Measurements from ENCODE around the gene FOXJ2.

DNA sequence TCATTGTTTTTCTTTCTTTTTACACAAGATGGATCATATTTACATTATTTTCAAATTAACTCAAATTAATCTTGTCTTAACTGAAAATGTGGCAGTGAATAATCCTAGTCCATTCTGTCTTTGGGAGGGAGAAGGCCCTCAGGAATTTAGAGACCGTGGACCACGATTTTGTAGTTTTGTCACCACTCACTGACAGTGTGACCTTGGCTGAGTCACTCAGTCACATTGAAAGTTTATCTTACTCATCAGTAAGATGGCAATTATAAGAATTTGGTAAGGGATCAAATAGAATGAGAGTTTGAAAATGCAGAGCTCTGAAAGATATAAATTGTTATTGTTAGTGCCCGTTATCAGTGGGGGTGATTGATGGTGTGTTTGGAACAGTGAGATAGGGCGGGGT is 16.4 kb downstream of the FOXJ2 start:
- TF ChIP-seq EP300 (IDR thresholded peaks at IDR 0.05): no peak
- TF ChIP-seq CTCF (IDR thresholded peaks at IDR 0.05): no peak
- no peak for TF ChIP-seq POLR2A (IDR thresholded peaks at IDR 0.05)
